ENCODE data around the gene NTRK2.
"Not testable (repeated sequence)": the region's sequence is repeated elsewhere in the genome, so short reads cannot be mapped to it uniquely, and the experiment has no call there.

The NTRK2 gene

DNA sequence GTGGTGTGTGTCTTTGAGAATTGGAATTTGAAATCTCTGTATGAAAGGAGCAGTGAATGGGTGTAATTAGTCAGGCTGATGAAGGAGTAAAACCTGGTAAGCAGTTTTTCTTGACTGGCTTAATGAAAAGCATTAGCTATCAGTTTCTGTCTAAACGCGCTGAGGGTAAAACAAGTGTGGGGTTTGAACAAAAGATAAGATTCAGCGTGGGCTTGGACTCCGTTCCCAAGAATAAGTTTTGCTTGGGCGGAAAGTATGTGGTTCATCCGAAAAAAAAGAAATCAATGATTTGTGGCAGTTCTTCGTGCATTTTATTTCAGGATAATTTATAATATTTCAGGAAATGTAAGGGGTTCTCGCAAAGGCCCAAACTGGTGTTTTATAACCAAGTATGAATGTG is 217.3 kb downstream of the NTRK2 start:
- no peak for DNase-seq (ENCODE audit: low read depth in 2 of 2)

DNA sequence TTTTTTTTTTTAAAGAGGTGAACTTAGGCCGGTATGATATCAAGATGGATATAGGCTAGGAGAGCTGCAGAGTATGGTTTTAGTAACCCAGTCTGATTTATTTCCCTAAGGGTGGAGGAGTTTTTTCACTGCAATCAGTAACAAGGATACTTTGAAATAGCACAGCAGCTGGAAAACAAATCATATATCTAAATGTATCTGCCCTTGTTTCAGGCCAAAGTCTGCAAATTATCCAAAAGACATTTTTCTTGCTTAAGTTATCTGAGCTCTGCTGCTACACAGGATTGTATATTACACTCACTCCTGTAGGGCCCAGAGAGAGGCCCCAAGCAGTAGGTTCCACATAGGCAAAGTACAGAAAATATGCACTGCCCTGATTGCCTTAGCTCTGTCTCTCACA is 222.4 kb downstream of the NTRK2 start:
- DNase-seq (ENCODE audit: low read depth in 2 of 2) = no peak

DNA sequence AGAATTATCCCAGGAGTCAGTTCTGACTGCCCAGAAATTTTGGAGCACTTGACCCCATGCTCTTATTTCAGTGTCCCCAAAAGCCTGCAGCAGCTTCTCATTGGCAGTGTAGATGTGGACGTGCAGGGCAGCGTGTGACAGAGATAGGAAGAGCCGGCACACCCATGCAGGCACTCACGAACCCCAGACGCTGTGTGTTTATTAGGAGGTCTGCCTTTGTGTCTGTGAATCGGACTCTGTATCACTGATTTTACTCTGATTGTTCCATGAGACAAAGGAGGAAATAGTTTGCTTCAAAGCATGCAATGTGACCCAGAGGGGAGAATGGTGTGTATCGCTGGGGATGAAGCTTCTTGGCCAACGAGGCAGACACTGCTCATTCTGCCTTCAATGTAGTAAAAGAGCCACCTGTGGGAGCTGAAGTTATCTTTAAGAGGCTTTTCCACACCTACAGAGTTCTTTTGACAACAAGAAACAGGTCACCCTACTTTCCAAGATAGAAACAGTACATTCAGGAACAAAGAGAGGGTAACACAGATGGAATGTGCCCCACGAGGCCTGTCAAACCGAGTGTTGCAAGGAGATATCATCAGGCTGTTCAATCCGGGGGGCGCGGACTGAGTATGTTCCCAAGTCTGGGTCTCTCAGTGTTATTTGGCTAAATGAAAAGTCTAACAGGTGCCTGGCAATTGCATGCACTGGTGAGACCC is 224.0 kb downstream of the NTRK2 start:
- no peak for DNase-seq (ENCODE audit: low read depth in 2 of 2)

DNA sequence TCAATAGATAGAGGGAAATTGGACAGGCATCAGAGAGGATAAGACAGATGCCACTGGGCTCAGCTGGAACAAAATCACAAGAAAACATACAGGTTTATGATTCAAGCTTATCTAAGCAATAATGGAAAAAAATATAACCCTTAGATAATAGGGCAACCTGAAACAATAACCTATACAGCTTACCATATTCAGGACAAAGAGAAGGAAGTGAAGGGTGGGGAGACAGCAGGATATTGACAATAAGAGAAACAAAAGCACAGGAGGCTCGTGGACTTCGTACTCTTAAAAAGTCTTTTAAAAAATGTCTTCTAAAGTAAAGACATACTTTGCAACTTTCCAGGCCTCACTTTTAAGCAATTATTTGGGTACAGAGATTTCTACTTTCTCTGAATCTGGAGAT is 225.3 kb downstream of the NTRK2 start:
- no peak for DNase-seq (ENCODE audit: low read depth in 2 of 2)

DNA sequence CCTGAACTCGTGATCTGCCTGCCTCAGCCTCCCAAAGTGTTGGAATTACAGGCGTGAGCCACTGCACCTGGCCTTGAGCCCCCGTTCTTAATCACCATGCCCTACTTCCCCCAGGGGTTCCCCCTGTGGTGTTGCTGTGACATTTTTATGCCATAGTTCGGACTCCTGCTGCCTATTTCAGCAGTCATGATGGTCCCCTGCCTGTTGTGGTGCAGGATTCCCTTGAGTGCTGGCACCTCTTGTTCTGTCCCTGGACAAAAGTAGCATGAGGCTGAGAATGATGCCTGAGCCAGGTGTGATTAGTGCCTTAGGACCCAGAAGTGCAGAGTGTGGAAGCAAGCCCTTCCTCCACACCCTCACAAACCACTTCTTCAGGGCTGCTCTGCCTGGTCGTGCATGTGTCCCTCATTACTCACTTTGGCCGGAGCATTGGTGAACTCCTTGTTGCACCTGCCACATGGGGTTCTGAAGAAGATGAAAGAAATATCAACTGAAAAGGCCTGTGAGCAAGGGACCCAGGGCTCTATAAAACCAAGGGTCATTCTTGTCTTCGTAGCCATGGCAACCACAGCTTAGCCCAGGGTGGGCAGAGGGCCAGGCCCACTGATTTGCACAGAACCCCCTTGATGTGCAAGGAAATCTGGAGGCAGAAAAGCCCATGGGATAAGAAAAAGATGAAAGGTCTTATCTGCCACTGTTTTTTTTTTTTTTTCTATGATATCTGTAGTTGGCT is 228.0 kb downstream of the NTRK2 start:
- no peak for DNase-seq (ENCODE audit: low read depth in 2 of 2)

DNA sequence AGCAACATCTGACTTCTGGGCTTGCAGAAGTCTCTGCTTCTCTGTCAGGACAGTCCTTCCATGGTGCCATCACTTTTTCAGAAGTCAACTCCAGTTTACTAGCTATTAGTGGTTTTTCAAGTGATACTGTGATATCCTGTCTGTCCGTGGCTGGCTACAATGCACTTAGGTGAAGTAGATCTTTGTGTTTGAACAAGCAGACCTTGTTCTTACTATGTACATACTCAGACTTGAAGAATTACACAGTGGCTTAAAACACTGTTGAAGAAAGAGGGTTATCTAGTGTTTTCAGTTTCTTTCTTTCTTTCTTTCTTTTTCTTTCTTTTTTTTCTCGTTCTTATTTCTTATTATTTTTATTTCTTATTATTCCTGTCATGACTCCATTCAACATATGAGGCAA is 228.7 kb downstream of the NTRK2 start:
- no peak for DNase-seq (ENCODE audit: low read depth in 2 of 2)

DNA sequence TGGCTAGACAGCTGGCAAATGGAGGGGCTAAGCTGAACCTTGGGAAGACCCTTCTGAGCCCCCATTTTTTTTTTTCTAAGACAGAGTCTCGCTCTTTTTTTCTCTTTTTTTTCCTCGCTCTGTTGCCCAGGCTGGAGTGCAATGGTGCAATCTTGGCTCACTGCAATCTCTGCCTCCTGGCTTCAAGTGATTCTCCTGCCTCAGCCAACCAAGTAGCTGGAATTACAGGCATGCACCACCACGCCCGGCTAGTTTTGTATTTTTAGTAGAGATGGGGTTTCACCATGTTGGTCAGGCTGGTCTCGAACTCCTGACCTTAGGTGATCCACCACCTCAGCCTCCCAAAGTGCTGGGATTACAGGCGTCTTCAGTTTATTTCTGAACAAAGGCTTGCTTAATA is 229.1 kb downstream of the NTRK2 start:
- DNase-seq (ENCODE audit: low read depth in 2 of 2) = not testable (repeated sequence)

DNA sequence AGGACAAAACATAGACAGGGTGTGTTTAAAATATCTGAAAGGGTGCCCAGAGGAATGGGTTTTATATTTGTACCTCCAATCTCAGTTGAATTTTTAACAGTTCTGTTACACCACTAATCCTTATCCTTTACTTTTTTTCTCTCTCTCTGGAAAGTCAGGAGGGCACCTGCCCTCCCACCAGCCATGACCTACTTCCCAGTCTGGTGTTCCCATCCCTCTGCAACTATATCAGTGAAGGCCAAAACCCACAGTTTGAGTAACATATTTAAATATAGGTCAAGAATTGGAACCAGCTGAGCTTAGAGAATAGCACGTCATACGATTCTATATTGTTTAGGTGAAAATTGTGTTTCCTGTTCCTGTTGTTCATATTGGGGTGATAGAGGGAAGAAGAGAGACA is 229.8 kb downstream of the NTRK2 start:
- DNase-seq (ENCODE audit: low read depth in 2 of 2) = no peak

DNA sequence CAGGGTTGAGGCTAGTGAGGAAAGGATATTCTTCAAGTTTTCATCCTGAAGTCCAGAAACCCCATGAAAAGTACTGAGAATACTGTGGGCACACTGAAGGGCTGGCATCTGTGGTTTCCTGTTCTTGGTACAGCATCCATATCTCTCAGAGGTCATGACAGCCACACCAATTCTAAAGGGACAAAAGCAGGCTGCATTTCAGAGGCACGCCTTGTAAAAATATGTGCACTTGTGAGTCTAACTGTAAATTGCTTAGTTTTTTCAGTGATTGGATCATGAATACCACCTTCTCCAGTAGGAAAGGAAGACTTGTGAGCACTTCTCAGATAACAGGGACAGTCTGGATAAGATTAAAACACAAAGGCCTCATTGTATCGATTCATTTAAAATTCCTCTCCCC is 230.9 kb downstream of the NTRK2 start:
- DNase-seq (ENCODE audit: low read depth in 2 of 2) = no peak

DNA sequence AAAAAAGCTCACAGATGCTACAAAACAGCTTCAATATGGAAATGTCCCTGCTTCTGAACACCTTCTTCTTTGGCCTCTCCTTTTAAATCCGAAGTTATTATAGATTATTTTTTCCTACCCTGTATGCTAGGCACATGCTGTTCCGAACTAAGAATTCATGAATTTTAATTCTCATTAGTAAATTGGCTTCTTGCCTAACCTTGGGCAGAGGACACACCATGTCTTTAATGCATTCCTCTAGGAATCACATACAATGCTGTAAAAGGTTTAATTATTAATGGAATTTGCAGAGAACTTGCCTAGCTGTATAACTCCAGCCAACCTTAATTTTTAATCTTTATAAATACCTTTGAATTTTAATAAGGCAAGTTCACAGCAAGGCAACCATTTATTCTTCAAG is 234.4 kb downstream of the NTRK2 start:
- no peak for DNase-seq (ENCODE audit: low read depth in 2 of 2)

DNA sequence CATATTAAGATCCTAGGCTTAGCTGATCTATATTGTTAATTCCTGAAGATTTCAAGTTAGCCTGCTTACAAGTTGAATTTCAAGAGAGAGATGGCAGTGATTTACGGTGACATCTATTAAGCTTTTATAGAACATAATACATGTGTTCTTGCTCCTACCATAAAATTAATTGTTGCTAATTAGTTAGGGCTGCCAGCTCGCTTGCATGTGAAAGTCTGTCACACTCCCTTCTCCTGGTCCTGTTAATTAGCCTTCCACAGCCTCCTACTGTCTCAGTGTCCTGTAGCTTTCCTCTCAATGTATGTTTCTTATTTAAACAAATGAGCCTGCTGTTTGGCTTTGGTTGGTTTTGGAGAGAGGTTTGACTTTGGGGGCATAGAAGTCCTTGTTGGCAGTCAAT is 247.2 kb downstream of the NTRK2 start:
- DNase-seq (ENCODE audit: low read depth in 2 of 2) = no peak

DNA sequence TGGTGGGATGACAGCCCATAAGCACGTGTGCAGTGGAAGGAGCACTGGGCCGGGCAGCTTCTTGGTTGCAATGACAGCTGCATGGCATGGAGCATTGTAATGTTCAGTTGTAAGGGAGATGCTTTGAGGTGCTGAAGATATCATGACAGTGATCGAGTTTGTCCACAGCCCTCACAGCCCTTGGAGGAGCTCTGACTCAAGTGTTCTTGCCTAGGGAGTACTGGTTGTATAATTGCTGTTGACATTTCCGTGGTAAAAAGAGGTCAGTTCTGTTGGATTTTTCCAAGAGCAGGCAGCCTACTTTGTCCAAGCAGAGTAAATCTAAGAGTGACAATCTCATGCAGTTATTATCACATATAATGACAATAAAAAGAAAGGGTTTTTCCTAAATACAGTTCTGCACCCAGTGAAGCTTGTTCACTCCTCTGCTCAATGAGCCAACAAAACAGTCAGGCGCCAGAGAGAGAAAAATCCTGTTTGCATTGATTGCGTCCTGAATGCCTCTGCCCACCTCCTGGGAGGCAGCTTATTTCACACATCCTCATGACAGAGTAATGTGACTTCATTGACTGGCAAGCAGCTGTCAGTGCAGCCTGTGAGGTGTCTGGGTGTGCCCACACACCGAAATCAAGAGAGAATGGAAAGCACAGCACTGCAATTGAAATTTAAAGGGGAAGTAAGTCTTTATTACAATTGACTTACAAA is 248.0 kb downstream of the NTRK2 start:
- no peak for DNase-seq (ENCODE audit: low read depth in 2 of 2)

DNA sequence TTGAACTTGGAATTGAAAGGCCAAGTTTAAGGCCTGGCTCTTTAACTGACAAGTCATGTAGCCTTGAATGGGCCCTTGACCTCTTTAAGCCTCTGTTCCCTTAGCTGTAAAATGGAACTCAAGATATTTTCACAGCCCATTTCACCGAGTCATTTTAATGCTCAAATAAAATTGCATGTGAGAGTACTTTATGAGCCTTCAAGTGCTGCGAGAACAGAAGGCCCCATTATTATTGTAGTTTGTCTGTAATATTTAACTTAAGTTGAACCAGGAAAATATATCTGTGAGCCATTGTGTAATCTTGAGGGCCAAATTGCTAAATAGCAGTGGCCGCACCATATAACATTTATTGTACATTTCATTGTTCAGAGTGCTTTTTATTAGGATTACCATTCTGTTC is 249.9 kb downstream of the NTRK2 start:
- DNase-seq (ENCODE audit: low read depth in 2 of 2) = no peak

DNA sequence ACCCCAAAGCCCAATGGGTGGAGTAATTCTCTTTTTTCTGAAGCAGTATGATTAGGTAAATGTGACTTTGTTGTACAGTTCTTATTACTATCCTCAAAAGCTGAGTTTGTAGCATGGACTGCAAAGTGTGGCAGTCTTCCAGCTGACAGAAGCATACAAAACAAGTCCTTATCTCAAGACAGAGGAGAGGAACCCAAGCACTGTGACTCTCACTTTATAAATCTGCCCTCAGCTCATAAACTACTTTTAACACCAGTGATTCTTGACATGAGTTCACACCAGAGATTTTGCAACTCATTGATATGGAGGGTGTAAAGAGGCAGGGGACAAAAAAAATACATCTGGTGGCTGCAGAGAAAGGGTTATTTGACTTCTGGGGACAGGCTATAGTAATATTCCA is 251.6 kb downstream of the NTRK2 start:
- no peak for DNase-seq (ENCODE audit: low read depth in 2 of 2)

DNA sequence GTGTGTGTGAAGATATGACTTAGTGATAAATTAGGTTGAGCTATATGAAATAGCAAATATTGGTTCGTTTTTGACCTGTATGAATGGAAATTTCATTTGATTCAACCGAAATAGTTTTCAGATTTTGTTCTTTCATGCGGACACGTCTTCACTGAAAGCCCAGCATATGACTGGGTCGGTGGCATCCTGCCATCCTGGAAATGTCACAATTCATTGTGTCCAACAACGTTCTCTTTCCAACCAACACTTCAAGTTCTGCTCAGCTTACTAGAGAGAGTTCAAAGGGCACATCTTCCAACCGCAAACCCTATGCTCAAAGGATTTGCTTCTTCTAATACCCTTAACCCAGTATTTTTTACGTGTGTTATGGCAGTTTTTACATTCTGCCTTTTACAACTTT is 252.5 kb downstream of the NTRK2 start:
- no peak for DNase-seq (ENCODE audit: low read depth in 2 of 2)

DNA sequence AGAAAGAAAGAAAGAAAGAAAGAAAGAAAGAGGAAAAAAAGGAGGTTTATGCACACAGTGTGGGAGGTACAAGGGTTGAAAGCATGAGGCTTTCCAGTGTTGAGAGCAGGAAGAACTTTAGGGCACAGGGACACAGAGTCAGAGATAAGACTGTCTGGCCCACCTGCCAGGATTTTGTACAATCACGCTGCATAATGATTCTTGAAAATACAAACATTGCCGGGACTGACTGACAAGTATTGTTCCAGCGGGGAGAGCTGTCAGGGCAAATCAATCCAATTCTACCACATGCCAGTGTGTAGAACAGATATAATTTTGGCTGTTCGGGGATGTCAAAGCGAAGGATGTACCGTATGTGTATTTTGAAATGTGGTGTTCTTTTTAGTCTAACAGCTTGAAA is 254.7 kb downstream of the NTRK2 start:
- DNase-seq (ENCODE audit: low read depth in 2 of 2) = no peak

DNA sequence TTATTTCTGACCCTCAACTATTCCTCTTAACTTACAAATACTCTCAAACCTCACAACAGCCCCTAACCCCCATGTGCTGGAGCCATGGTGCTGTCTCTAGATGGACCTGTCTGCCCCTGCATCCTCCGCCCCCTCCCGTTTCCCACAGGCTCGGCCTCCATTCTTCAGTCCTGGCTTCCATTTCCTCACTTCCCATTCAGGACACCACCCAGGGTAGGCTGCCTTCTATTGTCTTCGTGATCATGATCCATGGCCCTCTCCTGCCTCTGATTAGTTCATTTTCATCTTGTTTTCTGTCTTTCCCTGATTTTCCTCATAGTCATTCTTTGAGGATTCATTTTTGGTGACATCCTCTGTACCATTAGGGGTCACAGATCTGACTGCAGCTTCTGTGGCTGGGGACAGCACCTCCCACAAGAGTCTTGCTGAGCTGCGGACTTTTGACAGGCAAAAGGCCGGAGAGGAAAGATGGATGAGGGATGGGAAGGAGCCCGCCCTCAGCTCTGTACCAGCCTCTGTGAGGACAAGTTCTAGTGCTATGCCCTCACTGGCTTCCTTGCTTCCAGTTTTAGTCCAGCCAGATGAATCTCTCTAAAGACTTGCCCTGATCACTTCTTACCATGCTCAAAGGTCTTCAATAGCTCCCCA is 255.8 kb downstream of the NTRK2 start:
- DNase-seq (ENCODE audit: low read depth in 2 of 2) = no peak

DNA sequence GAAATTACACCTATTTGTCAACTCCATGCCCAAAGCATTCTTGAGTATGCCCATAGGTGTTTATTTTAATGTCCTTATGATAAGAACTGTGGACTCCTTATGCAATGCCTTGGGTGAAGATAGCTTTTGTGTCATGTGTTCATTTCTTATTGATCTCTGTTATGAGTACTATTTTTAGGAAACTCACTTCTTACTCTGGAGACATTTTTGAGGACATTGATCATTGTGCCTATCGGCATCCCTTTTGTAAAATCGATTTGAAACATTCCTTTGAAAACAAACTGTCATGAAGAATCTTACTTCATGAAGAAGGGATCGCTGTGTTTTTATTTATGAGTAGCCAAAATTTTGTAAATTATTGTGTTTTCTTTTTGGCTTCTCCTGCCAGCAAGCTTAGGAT is 257.3 kb downstream of the NTRK2 start:
- no peak for DNase-seq (ENCODE audit: low read depth in 2 of 2)

DNA sequence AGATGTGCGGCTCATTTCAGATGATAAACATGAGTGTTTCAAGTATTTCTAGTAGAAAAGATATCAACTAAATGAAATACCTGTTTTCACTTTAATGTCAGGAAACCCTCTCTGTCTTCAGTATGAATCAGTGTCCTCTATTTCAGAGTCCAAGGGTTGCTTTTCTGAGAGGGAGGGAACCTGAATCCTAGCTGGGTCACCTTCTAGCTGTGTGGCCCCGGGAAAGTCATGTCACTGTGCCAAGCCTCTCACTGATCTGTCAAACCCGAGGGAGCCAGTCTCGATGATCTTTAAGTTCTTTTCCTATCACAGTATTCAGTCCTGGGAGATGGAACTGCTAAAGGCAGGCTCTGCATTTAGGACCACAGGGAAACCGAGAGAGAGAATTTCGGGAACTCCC is 258.9 kb downstream of the NTRK2 start:
- DNase-seq (ENCODE audit: low read depth in 2 of 2) = no peak

DNA sequence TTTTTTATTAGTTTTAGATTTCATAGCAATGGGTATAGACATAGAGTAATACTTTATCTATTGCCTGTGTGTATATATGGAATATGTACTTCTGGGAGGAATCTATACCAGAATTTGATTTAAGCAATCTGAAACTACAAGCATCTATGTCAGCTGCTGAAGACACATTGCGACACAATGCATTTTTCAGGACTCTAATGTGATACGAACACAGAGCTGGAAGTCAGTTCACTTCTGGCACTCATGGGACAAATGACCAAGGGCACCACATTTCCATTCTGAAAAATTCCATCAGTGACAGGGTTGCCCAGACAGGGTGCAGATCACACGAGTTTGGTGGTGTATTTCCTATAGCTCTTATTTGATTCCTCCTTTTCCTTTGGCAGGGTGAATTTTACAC is 259.5 kb downstream of the NTRK2 start:
- DNase-seq (ENCODE audit: low read depth in 2 of 2) = no peak

DNA sequence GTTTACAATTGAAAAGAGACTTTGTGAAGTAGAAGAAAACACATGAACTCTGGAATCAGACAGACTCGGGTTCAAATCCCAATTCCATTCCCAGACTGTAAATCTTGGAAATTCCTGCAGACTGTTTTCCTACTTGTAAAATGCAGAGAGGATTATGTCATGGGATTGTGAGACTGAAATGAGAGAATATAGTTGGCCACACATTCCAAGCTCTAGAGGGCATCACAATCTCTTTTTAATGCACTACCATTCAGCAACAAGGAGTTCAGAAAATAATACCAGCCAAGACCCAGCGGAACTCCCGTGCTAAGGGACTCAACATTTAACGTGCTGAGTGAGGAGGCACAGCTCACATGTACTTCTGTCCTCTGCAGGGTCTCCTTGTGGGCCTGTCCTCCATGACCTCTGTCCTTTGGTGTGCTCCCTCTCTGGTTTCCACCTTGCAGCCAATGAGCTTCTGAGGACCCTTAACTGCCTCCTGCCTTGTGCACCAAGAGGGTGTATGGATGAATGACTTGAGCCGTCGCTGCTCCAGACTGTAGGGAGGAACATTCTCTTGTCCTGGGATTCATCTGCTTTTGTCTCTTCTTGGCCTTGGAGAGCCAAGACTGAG is 263.5 kb downstream of the NTRK2 start:
- DNase-seq (ENCODE audit: low read depth in 2 of 2) = no peak

DNA sequence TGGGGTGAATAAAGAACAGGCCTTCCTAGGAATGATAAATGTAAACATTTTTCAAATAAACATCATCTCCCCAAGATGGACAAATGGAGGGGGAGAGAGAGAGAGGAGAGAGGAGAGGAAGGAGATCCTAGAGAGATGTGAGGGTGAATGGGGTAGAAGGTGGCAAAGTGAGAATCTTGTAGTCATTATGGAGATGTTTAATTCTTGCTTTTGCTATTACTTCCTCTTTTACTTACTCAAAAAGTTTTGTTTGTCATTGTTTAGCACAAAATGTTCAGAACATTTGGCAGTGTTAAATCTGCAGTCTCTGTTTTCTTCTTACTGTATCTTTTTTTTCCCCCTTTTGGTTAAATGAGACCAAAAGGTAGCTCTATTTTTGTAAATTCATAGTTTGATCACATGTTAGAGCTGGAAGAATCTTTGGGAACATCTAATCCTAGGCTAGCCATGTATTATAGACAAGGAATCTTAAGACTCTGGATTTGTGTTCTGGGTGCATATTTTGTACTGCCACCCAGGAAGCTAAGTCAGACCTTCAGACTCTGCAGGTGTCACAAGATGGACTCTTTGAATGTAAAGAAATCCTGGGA is 266.1 kb downstream of the NTRK2 start:
- DNase-seq (ENCODE audit: low read depth in 2 of 2) = no peak

Data from stimulated activated CD8-positive, alpha-beta memory T cell treated with anti-CD3 and anti-CD28 coated beads, Interleukin-2, amount 100 ng/mL, for 1 hour (primary cell).